Kidney (tissue), 14 donors: Measurements from ENCODE around the gene MTMR10. TPM values are rescaled to one million over a fixed set of nuclear protein-coding genes. Genes with fewer than 3 reads are reported as not detected.

Experiments
- DNase-seq, 5 donors: peaks; one replicate each; pipeline ENCODE4 v3.0.0-alpha.2; 2013 to 2020
- FAIRE-seq: peaks from 2 replicates; lab custom pipeline; 2012; peaks lifted over from hg19 to GRCh38; lab: Jason Lieb, UNC
- H3K27ac ChIP-seq, 2 donors: one replicate each; pipeline ENCODE4 v1.7.0; 2013; ENCODE audit warnings: low read depth in 2 of 2, low read length in 2 of 2, inconsistent platforms in 1 of 2
- H3K27me3 ChIP-seq: one replicate; pipeline ENCODE4 v1.7.1; 2013; ENCODE audit warnings: low read length, inconsistent platforms; ENCODE audit not compliant: control insufficient read depth, insufficient read depth
- H3K36me3 ChIP-seq, 3 donors: one replicate each; pipeline versions ENCODE4 v1.7.0 to v1.7.1; 2013; ENCODE audit warnings: low read length in 3 of 3, control low read depth in 1 of 3, inconsistent platforms in 1 of 3; ENCODE audit not compliant: insufficient read depth in 3 of 3, control insufficient read depth in 2 of 3
- H3K4me1 ChIP-seq, 3 donors: one replicate each; pipeline versions ENCODE4 v1.7.0 to v1.7.1; 2013; ENCODE audit warnings: low read length in 3 of 3, inconsistent platforms in 1 of 3, low read depth in 1 of 3; ENCODE audit not compliant: control insufficient read depth in 2 of 3, insufficient read depth in 2 of 3
- H3K4me3 ChIP-seq, 3 donors: one replicate each; pipeline versions ENCODE4 v1.7.0 to v1.8.1; 2013; ENCODE audit warnings: low read length in 3 of 3, control low read depth in 1 of 3, inconsistent platforms in 1 of 3
- H3K9ac ChIP-seq, 3 donors: one replicate each; pipeline versions ENCODE4 v1.7.0 to v1.7.1; 2013; ENCODE audit warnings: low read length in 3 of 3, control low read depth in 1 of 3, inconsistent platforms in 1 of 3
- H3K9me3 ChIP-seq, 3 donors: one replicate each; pipeline versions ENCODE4 v1.7.0 to v1.7.1; 2013; ENCODE audit warnings: low read length in 3 of 3, control low read depth in 1 of 3, inconsistent platforms in 1 of 3; ENCODE audit not compliant: control insufficient read depth in 2 of 3, insufficient read depth in 1 of 3
- CTCF ChIP-seq: IDR thresholded peaks from 3 replicates; pipeline ENCODE4 v1.5.1; 2012; ENCODE audit warnings: mild to moderate bottlenecking, moderate library complexity, borderline replicate concordance; ENCODE audit not compliant: insufficient read depth; ENCODE audit errors: extremely low read depth
- intact Hi-C: fragments of 100-400 bp; cut with DNase I; formaldehyde crosslinking; loops from one replicate; pipeline ENCODE4 v1.11.1; 2022
- polyA plus RNA-seq: library from polyadenylated mRNA; stranded (reverse); fragments of 350-450 nt; fragmentation: Illumina TruSeq; extraction: RNeasy Lipid Tissue Mini Kit (QIAGEN cat#74804); gene quantifications from one replicate; pipeline ENCODE4 v1.2.3, GENCODE V29; 2014; ENCODE audit warnings: low read depth, low replicate concordance; ENCODE audit not compliant: insufficient read depth
- total RNA-seq: library from RNA; stranded (reverse); fragmentation: NEBNext Ultra II Directional; extraction: Animal tissue kit (Norgen Biotek cat#: 25700); gene quantifications from one replicate; pipeline ENCODE4 v1.2.1, GENCODE V29; 2021
- donor health status: control.
- donor health status: control.
- donor health status: control.
- donor health status: control.
- donor health status: control.
- donor health status: DM: yes; HTN: yes; CAD: no.
- donor health status: Normal renal cell carcinoma (clear cell type).

Gene MTMR10
- total and polyA plus RNA-seq, 2 donors from 2014 or later: 26.2 to 70.4 TPM

GRCh38 chr15:30978328-30978727 is 13.1 kb downstream of the MTMR10 start:
- intact Hi-C loops: no loop called here
- peaks cover 0 to 14% (median 5%) of the 10 kb centered on the region in 3 donors for H3K4me1 ChIP-seq
- H3K36me3 ChIP-seq: peaks cover 6 to 14% (median 12%) of the 10 kb centered on the region in 3 donors
- no peaks in the 10 kb centered on the region for H3K9me3 ChIP-seq
- FAIRE-seq (no peak), DNase-seq (no peak)
- no peaks in the 10 kb centered on the region for H3K27me3 ChIP-seq
- no peak overlapping the region for H3K4me3 ChIP-seq
- no peak overlapping the region for H3K27ac ChIP-seq
- no peak overlapping the region for H3K9ac ChIP-seq
- no peak for TF ChIP-seq CTCF

GRCh38 chr15:30974112-30974511 is 17.3 kb downstream of the MTMR10 start:
- Histone ChIP-seq H3K9ac (no peak overlapping the region), H3K36me3 (peaks cover 3 to 26% (median 14%) of the 10 kb centered on the region in 3 donors), H3K4me3 (no peak overlapping the region), H3K4me1 (peaks cover 0 to 6% (median 0%) of the 10 kb centered on the region in 3 donors), H3K27me3 (no peaks in the 10 kb centered on the region), H3K9me3 (no peaks in the 10 kb centered on the region), H3K27ac (no peak overlapping the region)
- FAIRE-seq (no peak), DNase-seq (no peak)
- TF ChIP-seq CTCF: no peak
- intact Hi-C loops: no loop called here

- peaks cover 3 to 26% (median 14%) of the 10 kb centered on the region in 3 donors for H3K36me3 ChIP-seq
Observed at GRCh38 chr15:30973379-30973778, 18.0 kb downstream of the MTMR10 start.

More at GRCh38 chr15:30973379-30973778, 18.0 kb downstream of the MTMR10 start:
- no peak overlapping the region for H3K9ac ChIP-seq
- FAIRE-seq: no peak
- no peak for TF ChIP-seq CTCF
- H3K4me1 ChIP-seq: peaks cover 0 to 6% (median 0%) of the 10 kb centered on the region in 3 donors
- H3K4me3 ChIP-seq: no peak overlapping the region
- H3K9me3 ChIP-seq: no peaks in the 10 kb centered on the region
- intact Hi-C loops: no loop called here
- no peak overlapping the region for H3K27ac ChIP-seq
- no peak for DNase-seq
- no peaks in the 10 kb centered on the region for H3K27me3 ChIP-seq
